Lung (tissue), 12 donors: ENCODE results near the gene NTM. TPM values are rescaled to one million over a fixed set of nuclear protein-coding genes. Genes with fewer than 3 reads are reported as not detected.

Source experiments
- ATAC-seq: fragments of 200-7000 bp; cut with Tn5 transposase; one replicate; pipeline ENCODE4 v1.9.1; 2020; ENCODE audit warnings: moderate number of reproducible peaks; ENCODE audit not compliant: insufficient read depth, low FRiP score
- DNase-seq, 3 donors: peaks; one replicate each; pipeline ENCODE4 v3.0.0-alpha.2; 2013 to 2017
- H3K27ac ChIP-seq, 2 donors: one replicate each; pipeline ENCODE4 v1.5.1; 2013; ENCODE audit warnings: mild to moderate bottlenecking in 2 of 2, moderate library complexity in 2 of 2, control low read depth in 1 of 2, inconsistent platforms in 1 of 2, low read depth in 1 of 2, low read length in 1 of 2
- H3K27me3 ChIP-seq, 3 donors: one replicate each; pipeline ENCODE4 v1.5.1; 2013; ENCODE audit warnings: low read length in 2 of 3; ENCODE audit not compliant: control insufficient read depth in 3 of 3, insufficient read depth in 3 of 3
- H3K36me3 ChIP-seq, 4 donors: one replicate each; pipeline ENCODE4 v1.5.1; 2013; ENCODE audit warnings: low read length in 4 of 4, mild to moderate bottlenecking in 1 of 4, moderate library complexity in 1 of 4; ENCODE audit not compliant: control insufficient read depth in 4 of 4, insufficient read depth in 4 of 4
- H3K4me1 ChIP-seq, 5 donors: one replicate each; pipeline ENCODE4 v1.5.1; 2013; ENCODE audit warnings: low read length in 5 of 5, mild to moderate bottlenecking in 2 of 5, moderate library complexity in 1 of 5; ENCODE audit not compliant: control insufficient read depth in 5 of 5, insufficient read depth in 5 of 5
- H3K4me3 ChIP-seq: one replicate; pipeline ENCODE4 v1.5.1; 2013; ENCODE audit warnings: mild to moderate bottlenecking, control low read depth, moderate library complexity
- H3K9ac ChIP-seq, 2 donors: one replicate each; pipeline ENCODE4 v1.5.1; 2013; ENCODE audit warnings: low read length in 2 of 2, control low read depth in 1 of 2; ENCODE audit not compliant: insufficient read depth in 1 of 2
- H3K9me3 ChIP-seq, 4 donors: one replicate each; pipeline ENCODE4 v1.5.1; 2013; ENCODE audit warnings: low read length in 3 of 4, mild to moderate bottlenecking in 1 of 4, moderate library complexity in 1 of 4; ENCODE audit not compliant: control insufficient read depth in 4 of 4, insufficient read depth in 3 of 4
- CTCF ChIP-seq: IDR thresholded peaks from 2 replicates; pipeline ENCODE4 v1.5.1; 2012; ENCODE audit warnings: mild to moderate bottlenecking; ENCODE audit errors: control extremely low read depth, extremely low read depth
- whole genome bisulfite sequencing, 2 donors: extraction: QIAGEN DNeasy Blood & Tissue Kit; methylation state at CpG; one replicate each; pipeline ENCODE4 v1.1.7; 2013; 5-methylcytosine and 5-hydroxymethylcytosine counted together
- polyA plus RNA-seq, 2 donors: library from polyadenylated mRNA; stranded (reverse); fragments of 200-250 nt; gene quantifications; one replicate each; pipeline ENCODE4 v1.2.1, GENCODE V29; 2013
- total RNA-seq, 2 donors: library from RNA; depleted of rRNA in 1 of 2; stranded (reverse); fragments of >200 nt in 1 of 2; gene quantifications; one replicate each; pipeline ENCODE4 v1.2.1, GENCODE V29; 2014 to 2021
- donor health status: control.
- donor health status: control.
- donor health status: Bipolar disorder and iron deficiency.
- donor health status: healthy.
- donor health status: DM: yes; HTN: yes; CAD: no.

Gene NTM
- total and polyA plus RNA-seq, 4 donors: 0.39 to 30.9 (median 7.2) TPM

GRCh38 chr11:131999955-132000354 is 629.5 kb downstream of the NTM start:
- WGBS, 2 donors: 81 to 93% methylated on average over 1 of the region's 1 CpG
- Histone ChIP-seq H3K4me3 (no peak overlapping the region), H3K36me3 (peaks cover 0 to 10% (median 0%) of the 10 kb centered on the region in 4 donors), H3K9ac (no peak overlapping the region), H3K4me1 (peaks cover 0 to 5% (median 0%) of the 10 kb centered on the region in 5 donors), H3K27ac (no peak overlapping the region), H3K27me3 (no peaks in the 10 kb centered on the region), H3K9me3 (peaks cover 0 to 14% (median 6%) of the 10 kb centered on the region in 4 donors)
- ATAC-seq (no peak), DNase-seq (no peak)
- no peak for TF ChIP-seq CTCF

- TF ChIP-seq CTCF: no peak
- ATAC-seq: no peak
- WGBS, 2 donors: 89 to 94% methylated on average over 4 of the region's 4 CpGs
- DNase-seq: no peak
- Histone ChIP-seq H3K4me3 (no peak overlapping the region), H3K9ac (no peak overlapping the region), H3K4me1 (peaks cover 0 to 11% (median 0%) of the 10 kb centered on the region in 5 donors), H3K36me3 (no peaks in the 10 kb centered on the region), H3K9me3 (no peaks in the 10 kb centered on the region), H3K27me3 (peaks cover 0 to 4% (median 0%) of the 10 kb centered on the region in 3 donors), H3K27ac (no peak overlapping the region)
Measured at GRCh38 chr11:132005887-132006286, 635.5 kb downstream of the NTM start.

- Histone ChIP-seq H3K4me1 (peaks cover 0 to 16% (median 0%) of the 10 kb centered on the region in 5 donors), H3K27me3 (peaks cover 0 to 4% (median 0%) of the 10 kb centered on the region in 3 donors), H3K9me3 (no peaks in the 10 kb centered on the region), H3K9ac (no peak overlapping the region), H3K36me3 (no peaks in the 10 kb centered on the region), H3K27ac (no peak overlapping the region), H3K4me3 (no peak overlapping the region)
- TF ChIP-seq CTCF: no peak
- ATAC-seq: no peak
- DNase-seq: no peak
- 78% methylated on average over 7 of the region's 7 CpGs for WGBS, 2 donors
Measured at GRCh38 chr11:132006884-132007580, 636.6 kb downstream of the NTM start.
